ENCODE data around the gene SCAMP2.

SCAMP2 gene

GRCh38 chr15:74903676-74904075 lies 30.5 kb upstream of the SCAMP2 start:
- DNase-seq (ENCODE audit: extremely low spot score): no peak
- CTCF ChIA-PET: interaction anchor here (0.7 kb wide), 2 partner anchors 47 to 256 kb away, joined by 3 to 4 read pairs; no protein-coding TSS in a partner anchor
- TF ChIP-seq PKNOX1 (IDR thresholded peaks at IDR 0.05): no peak
- TF ChIP-seq ELF4 (IDR thresholded peaks at IDR 0.05): no peak
- no peak for TF ChIP-seq FOXA1 (IDR thresholded peaks at IDR 0.05)
- no peak for TF ChIP-seq L3MBTL2 (conservative IDR thresholded peaks at IDR 0.05)
- no peak for TF ChIP-seq LEF1 (IDR thresholded peaks at IDR 0.05; ENCODE audit: borderline replicate concordance)
- TF ChIP-seq HDGF (IDR thresholded peaks at IDR 0.05; ENCODE audit: borderline replicate concordance): no peak
- TF ChIP-seq NFRKB (IDR thresholded peaks at IDR 0.05): no peak
- no peak for TF ChIP-seq TARDBP (IDR thresholded peaks at IDR 0.05)
- TF ChIP-seq ZNF384 (IDR thresholded peaks at IDR 0.05): no peak
- no peak for TF ChIP-seq FOXK2 (IDR thresholded peaks at IDR 0.05)
- no peak for TF ChIP-seq FOXM1 (IDR thresholded peaks at IDR 0.05; ENCODE audit: borderline replicate concordance)
- no peak for TF ChIP-seq SUZ12 (IDR thresholded peaks at IDR 0.05)
- POLR2A ChIA-PET: interaction anchor here (0.9 to 3.4 kb wide), 4 partner anchors 10 to 47 kb away, joined by 3 to 12 read pairs (median 5); partner anchors contain the start of genes COX5A and MPI

DNA sequence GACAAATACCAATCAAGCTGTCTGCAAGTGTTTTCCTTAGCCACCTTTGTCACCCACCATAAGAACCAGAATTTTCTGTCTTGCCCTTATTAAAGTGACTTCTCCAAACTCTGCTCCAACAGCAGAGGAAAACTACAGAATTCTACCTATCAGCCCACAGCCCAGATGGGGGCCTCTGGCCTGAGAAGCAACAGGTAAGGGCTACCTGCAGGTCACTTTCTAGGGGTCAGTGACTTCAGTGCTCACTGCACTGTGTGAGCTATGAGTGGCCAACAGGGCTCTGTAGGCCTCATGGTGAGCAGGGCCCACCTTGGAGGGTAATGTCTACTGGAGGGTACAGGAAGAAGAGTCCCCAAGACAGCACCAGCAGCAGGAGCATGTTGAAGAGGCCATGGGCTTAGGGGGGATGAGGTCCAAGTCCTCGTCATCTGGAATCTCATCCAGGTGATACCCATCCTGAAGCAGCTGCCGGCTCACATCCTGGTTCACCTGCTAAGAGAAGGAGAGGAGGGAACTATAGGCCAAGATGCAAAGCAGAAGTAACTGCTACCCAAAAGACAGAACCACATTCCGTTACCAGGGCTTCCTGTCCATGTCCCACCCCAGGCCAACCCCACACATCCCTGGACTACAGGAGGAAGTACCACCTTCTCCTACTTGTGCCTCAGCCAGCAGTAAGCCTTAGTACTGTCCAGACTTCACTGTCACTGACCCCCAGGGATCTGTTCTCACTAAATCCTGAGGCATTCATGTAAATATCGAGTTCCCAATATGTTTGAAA lies 29.3 kb upstream of the SCAMP2 start:
- DNase-seq (ENCODE audit: extremely low spot score): no peak
- CTCF ChIA-PET: interaction anchor here (0.5 to 2.0 kb wide), 29 partner anchors 8 to 302 kb away, joined by 3 to 13 read pairs (median 4); partner anchors contain the start of genes CYP1A1, MPI, RPP25 and SCAMP2
- POLR2A ChIA-PET: interaction anchor here (0.5 to 4.7 kb wide), 11 partner anchors 8 to 131 kb away, joined by 3 to 34 read pairs (median 5); partner anchors contain the start of genes MPI, RPP25 and ULK3
- TF ChIP-seq NFRKB (IDR thresholded peaks at IDR 0.05): no peak
- no peak for TF ChIP-seq ZNF384 (IDR thresholded peaks at IDR 0.05)
- no peak for TF ChIP-seq FOXK2 (IDR thresholded peaks at IDR 0.05)
- no peak for TF ChIP-seq ELF4 (IDR thresholded peaks at IDR 0.05)
- TF ChIP-seq FOXA1 (IDR thresholded peaks at IDR 0.05): no peak
- no peak for TF ChIP-seq CTBP1 (IDR thresholded peaks at IDR 0.05; ENCODE audit: borderline replicate concordance)
- no peak for TF ChIP-seq L3MBTL2 (conservative IDR thresholded peaks at IDR 0.05)
- no peak for TF ChIP-seq PKNOX1 (IDR thresholded peaks at IDR 0.05)
- no peak for TF ChIP-seq ARNT (IDR thresholded peaks at IDR 0.05)
- no peak for TF ChIP-seq LEF1 (IDR thresholded peaks at IDR 0.05; ENCODE audit: borderline replicate concordance)
- TF ChIP-seq SP1 (IDR thresholded peaks at IDR 0.05): no peak
- TF ChIP-seq BHLHE40 (IDR thresholded peaks at IDR 0.05; ENCODE audit: borderline replicate concordance): no peak
- no peak for TF ChIP-seq FOXM1 (IDR thresholded peaks at IDR 0.05; ENCODE audit: borderline replicate concordance)
- TF ChIP-seq HDGF (IDR thresholded peaks at IDR 0.05; ENCODE audit: borderline replicate concordance): no peak

DNA sequence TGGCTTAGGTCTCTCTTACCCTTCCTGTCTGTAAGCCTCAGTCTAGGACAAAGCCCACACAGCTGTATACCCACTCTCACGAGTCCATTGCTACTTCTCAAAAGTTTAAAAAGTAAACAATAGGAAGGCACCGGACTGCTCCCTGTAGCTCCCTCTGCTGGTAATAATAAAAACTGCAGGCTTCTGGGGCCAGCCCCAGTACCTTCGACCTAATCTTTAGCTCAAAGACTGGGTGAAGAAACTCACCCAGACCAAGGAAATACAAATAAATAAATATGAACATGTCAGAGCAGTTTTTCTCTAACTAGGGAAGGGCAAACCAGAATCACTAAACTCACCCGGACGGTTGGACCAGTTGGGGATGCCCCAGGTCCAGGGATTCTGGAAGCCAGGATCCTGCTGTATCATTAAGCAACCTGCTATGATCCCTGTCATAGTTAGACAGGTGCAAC lies 28.5 kb upstream of the SCAMP2 start:
- ChIA-PET POLR2A (interaction anchor here (0.6 to 4.7 kb wide), 14 partner anchors 9 to 130 kb away, joined by 3 to 34 read pairs (median 4); partner anchors contain the start of genes COX5A, MPI, RPP25 and ULK3), CTCF (interaction anchor here (0.5 to 2.0 kb wide), 37 partner anchors 8 to 408 kb away, joined by 3 to 13 read pairs (median 4); partner anchors contain the start of genes CPLX3, CYP1A1, MPI and RPP25)
- DNase-seq (ENCODE audit: extremely low spot score): peak; percentile 81
- TF ChIP-seq L3MBTL2 (conservative IDR thresholded peaks at IDR 0.05): no peak
- TF ChIP-seq LEF1 (IDR thresholded peaks at IDR 0.05; ENCODE audit: borderline replicate concordance): no peak
- TF ChIP-seq TARDBP (IDR thresholded peaks at IDR 0.05): no peak
- TF ChIP-seq FOXM1 (IDR thresholded peaks at IDR 0.05; ENCODE audit: borderline replicate concordance): no peak
- TF ChIP-seq PKNOX1 (IDR thresholded peaks at IDR 0.05): no peak
- TF ChIP-seq ZNF384 (IDR thresholded peaks at IDR 0.05): no peak
- no peak for TF ChIP-seq SUZ12 (IDR thresholded peaks at IDR 0.05)

DNA sequence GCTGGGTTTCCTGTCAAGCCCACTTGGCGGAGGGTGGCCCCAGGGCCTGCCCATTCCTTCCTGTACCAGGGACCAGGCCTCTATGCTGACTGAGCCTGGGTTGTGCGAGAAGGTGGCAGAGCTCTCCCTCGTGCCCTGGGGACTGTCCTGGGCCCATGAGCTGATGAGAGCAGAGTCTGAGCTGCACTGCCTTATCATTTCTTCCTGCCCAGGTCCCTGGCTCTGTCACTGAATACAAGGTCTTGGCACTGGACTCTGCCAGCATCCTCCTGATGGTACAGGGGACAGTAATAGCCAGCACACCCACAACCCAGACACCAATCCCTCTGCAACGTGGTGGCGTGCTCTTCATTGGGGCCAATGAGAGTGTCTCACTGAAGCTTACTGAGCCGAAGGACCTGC lies 24.1 kb upstream of the SCAMP2 start:
- no peak for DNase-seq (ENCODE audit: extremely low spot score)
- CTCF ChIA-PET: interaction anchor here (0.5 to 1.3 kb wide), 3 partner anchors 15 to 528 kb away, joined by 3 to 5 read pairs (median 3); no protein-coding TSS in a partner anchor
- TF ChIP-seq NFRKB (IDR thresholded peaks at IDR 0.05): no peak
- TF ChIP-seq FOXA1 (IDR thresholded peaks at IDR 0.05): no peak
- no peak for TF ChIP-seq ARNT (IDR thresholded peaks at IDR 0.05)
- TF ChIP-seq BHLHE40 (IDR thresholded peaks at IDR 0.05; ENCODE audit: borderline replicate concordance): no peak
- no peak for TF ChIP-seq TARDBP (IDR thresholded peaks at IDR 0.05)
- TF ChIP-seq SP1 (IDR thresholded peaks at IDR 0.05): no peak
- POLR2A ChIA-PET: interaction anchor here (0.9 to 3.7 kb wide), 6 partner anchors 8 to 116 kb away, joined by 3 to 25 read pairs (median 6); partner anchors contain the start of genes COX5A, CSK, FAM219B and MPI

DNA sequence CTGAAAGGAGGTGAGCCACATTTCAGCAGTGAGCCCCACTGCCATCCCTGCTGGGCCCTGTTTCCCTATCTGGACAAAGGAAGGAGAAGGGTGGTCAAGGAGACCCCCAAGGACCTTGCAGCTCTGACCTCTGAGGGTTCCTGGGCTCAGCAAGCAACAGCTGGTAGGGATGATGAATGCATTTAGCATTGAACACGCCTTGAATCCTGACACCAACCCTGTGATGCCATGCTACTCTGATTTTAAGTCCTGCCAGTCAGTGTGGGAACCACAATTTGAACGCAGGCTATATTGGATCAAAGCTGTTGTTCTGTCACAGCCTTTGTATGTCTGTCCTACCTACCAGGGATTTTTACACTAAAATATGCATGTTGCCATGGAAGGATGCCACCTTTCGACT lies 23.2 kb upstream of the SCAMP2 start:
- DNase-seq (ENCODE audit: extremely low spot score): no peak
- ChIA-PET CTCF (no interaction called here), POLR2A (interaction anchor here (1.2 to 3.7 kb wide), 2 partner anchors 10 to 52 kb away, joined by 4 to 25 read pairs; partner anchors contain the start of gene FAM219B)
- TF ChIP-seq HDGF (IDR thresholded peaks at IDR 0.05; ENCODE audit: borderline replicate concordance) (no peak), PKNOX1 (IDR thresholded peaks at IDR 0.05) (no peak), L3MBTL2 (conservative IDR thresholded peaks at IDR 0.05) (no peak), FOXK2 (IDR thresholded peaks at IDR 0.05) (no peak), TARDBP (IDR thresholded peaks at IDR 0.05) (no peak), ELF4 (IDR thresholded peaks at IDR 0.05) (no peak)

Measured in HEK293T (cell line).